ENCODE measurements around the gene LRRC32. TPM values are rescaled to one million over a fixed set of nuclear protein-coding genes. Genes with fewer than 3 reads are reported as not detected.

Gene LRRC32
- total RNA-seq, 1 donor from 2014 or later, result 6.8 TPM

DNA sequence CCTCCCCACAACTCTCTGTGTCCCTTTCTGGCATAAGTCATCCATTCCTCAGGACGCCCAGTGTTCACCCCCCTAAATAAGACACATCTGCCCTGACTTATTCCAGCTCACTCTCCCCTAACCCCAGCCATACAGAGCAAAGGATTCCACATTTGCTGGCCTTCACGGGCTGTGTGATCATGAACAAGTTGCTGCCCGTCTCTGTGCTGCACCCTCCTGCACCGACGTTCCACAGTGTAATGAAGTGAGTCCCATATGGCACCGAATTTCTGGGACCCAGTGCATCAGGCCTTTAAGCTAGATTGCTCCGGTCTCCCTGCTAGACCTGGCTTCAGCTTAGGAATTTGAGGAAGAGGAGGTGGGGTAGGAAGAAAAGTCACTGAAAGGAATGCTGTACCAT, 22.4 kb upstream of the LRRC32 start:
- DNase-seq (ENCODE audit: low read depth), result no peak

DNA sequence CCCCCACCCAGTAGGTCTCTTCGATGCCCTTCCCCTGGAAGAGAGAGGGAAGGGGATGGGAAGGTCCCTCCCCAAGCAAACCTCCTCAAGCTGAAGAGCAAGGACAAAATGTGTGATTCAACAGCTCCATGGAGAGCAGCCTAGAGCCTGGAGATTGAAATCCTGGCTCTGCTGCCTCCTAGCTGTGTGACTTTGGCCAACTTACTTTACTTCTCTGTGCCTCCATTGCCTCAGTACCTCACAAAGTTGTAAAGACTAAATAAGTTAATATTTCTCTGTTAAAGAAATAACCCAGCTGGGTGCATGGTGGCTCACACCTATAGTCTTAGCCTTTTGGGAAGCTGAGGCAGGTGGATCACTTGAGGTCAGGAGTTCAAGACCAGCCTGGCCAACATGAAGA, 21.1 kb upstream of the LRRC32 start:
- Histone ChIP-seq H3K4me3 (ENCODE audit: low read depth, low read length) (no peak overlapping the region), H3K27me3 (ENCODE audit: control insufficient read depth, insufficient read depth, low read length) (peaks cover 13% of the 10 kb centered on the region), H3K36me3 (ENCODE audit: control insufficient read depth, insufficient read depth, low read length) (no peaks in the 10 kb centered on the region)
- DNase-seq (ENCODE audit: low read depth), result no peak
- no peak for TF ChIP-seq CTCF (IDR thresholded peaks at IDR 0.05; ENCODE audit: insufficient read depth, low read length, poor library complexity, severe bottlenecking)

More for the DNA sequence above, 22.4 kb upstream of the LRRC32 start:
- Histone ChIP-seq H3K27me3 (ENCODE audit: control insufficient read depth, insufficient read depth, low read length) (peaks cover 12% of the 10 kb centered on the region), H3K4me3 (ENCODE audit: low read depth, low read length) (no peak overlapping the region), H3K36me3 (ENCODE audit: control insufficient read depth, insufficient read depth, low read length) (no peaks in the 10 kb centered on the region)
- no peak for TF ChIP-seq CTCF (IDR thresholded peaks at IDR 0.05; ENCODE audit: insufficient read depth, low read length, poor library complexity, severe bottlenecking)

DNA sequence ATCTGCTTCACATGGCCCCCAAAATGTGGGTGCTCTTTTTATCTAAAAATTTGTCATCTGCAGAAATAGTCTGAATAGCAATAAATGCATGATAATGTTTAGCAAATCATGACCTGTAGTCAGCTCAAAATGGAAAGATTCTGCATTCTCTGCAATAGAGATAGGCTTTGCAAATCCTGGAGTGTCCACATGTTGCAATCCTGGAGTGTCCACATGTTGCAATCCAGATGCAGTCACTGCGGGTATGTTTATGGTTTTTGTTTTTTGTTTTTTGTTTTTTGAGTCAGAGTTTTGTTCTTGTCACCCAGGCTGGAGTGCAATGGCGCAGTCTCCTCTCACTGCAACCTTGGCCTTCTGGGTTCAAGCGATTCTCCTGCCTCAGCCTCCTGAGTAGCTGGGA, 20.2 kb upstream of the LRRC32 start:
- Histone ChIP-seq H3K36me3 (ENCODE audit: control insufficient read depth, insufficient read depth, low read length) (no peaks in the 10 kb centered on the region), H3K27me3 (ENCODE audit: control insufficient read depth, insufficient read depth, low read length) (peaks cover 15% of the 10 kb centered on the region), H3K4me3 (ENCODE audit: low read depth, low read length) (no peak overlapping the region)
- TF ChIP-seq CTCF (IDR thresholded peaks at IDR 0.05; ENCODE audit: insufficient read depth, low read length, poor library complexity, severe bottlenecking), result no peak
- DNase-seq (ENCODE audit: low read depth), result no peak

DNA sequence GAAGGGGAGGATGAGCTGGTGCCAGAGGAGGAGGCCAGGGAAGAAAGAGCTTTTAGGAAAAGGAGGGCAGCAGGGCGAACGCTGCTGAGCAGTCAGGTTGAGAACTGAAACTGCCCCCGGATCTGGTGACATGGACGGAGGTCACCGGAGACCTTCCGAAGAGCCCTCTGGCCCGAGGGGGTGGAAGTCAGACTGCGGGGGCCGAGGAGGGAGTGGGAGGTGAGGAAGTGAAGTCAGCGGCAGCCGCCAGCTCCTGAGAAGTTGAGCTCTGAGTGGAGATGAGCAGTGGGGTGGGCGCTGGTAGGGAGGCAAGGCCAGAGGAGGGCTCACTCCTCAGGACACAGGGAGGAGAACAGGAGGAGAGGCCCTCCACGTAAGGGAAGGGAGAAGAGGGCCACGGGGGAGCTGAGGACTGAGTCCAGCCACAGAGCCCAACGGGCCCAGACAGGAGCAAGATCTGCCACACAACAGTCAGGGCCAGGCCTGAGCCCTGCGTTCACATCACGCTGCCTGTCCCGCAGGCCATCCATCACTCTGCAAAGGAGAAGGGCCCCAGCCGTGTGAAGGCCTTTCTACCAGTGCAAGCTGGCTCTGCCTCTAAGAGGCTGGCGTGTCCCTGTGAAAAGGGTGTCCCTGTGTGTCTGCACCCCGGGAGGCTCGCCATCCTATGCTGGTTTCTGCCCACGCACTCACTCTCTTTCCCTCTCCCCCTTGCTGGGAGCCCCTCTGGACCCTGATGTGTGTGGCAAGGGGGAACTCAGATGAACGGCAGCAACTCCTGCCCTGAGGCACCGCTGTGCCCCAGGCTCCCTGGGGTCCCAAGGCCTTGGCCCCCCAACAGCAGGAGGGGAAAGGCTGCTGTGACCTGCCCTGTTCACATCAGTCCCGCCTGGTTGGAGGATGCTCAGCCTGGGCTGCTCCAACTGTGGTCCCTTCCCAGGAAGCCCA, 19.0 kb upstream of the LRRC32 start:
- Histone ChIP-seq H3K27me3 (ENCODE audit: control insufficient read depth, insufficient read depth, low read length) (peaks cover 15% of the 10 kb centered on the region), H3K36me3 (ENCODE audit: control insufficient read depth, insufficient read depth, low read length) (no peaks in the 10 kb centered on the region), H3K4me3 (ENCODE audit: low read depth, low read length) (no peak overlapping the region)
- no peak for TF ChIP-seq CTCF (IDR thresholded peaks at IDR 0.05; ENCODE audit: insufficient read depth, low read length, poor library complexity, severe bottlenecking)
- no peak for DNase-seq (ENCODE audit: low read depth)

DNA sequence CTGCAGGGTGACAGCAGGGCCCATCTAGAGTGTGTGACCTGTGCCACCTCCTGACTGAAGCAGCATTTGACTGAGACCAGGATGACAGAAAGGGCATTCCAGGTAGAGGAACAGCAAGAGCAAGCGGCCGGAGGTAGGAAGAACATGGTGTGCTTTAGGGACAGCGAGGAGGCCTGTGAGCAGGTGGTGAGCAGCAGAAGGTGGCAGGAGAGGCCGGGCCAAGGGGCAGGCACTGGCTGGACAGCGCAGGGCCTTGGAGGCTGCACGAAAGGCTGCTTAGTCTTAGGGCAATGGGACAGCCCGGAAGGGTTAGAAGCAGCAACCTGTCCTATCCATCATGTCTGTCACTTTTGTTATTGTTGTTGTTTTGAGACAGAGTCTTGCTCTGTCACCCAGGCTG, 17.6 kb upstream of the LRRC32 start:
- H3K36me3 ChIP-seq (ENCODE audit: control insufficient read depth, insufficient read depth, low read length), result no peaks in the 10 kb centered on the region
- peaks cover 15% of the 10 kb centered on the region for H3K27me3 ChIP-seq (ENCODE audit: control insufficient read depth, insufficient read depth, low read length)
- no peak overlapping the region for H3K4me3 ChIP-seq (ENCODE audit: low read depth, low read length)
- TF ChIP-seq CTCF (IDR thresholded peaks at IDR 0.05; ENCODE audit: insufficient read depth, low read length, poor library complexity, severe bottlenecking), result no peak
- no peak for DNase-seq (ENCODE audit: low read depth)
